GM23338 (cell line): ENCODE data around the gene GPR183.

Source experiments
- CTCF ChIP-seq, 2 experiments: fragments of 200-600 bp in 1 of 2; sonication (generic) in 1 of 2; conservative IDR thresholded peaks; 2 replicates each; pipeline versions ENCODE4 v1.5.1 to v1.6.1; 2016 to 2017; ENCODE audit warnings: antibody characterized with exemption in 2 of 2, low read depth in 2 of 2, mild to moderate bottlenecking in 2 of 2, moderate library complexity in 1 of 2
- EZH2 ChIP-seq: fragments of 200-600 bp; sonication (generic); IDR thresholded peaks from one replicate; pipeline ENCODE4 v1.8.0; 2017; ENCODE audit warnings: antibody characterized with exemption, mild to moderate bottlenecking, low read depth; ENCODE audit not compliant: unreplicated experiment
- EZH2phosphoT487 ChIP-seq: fragments of 200-600 bp; sonication (generic); IDR thresholded peaks from one replicate; pipeline ENCODE4 v1.8.1; 2018; ENCODE audit warnings: antibody characterized with exemption; ENCODE audit not compliant: unreplicated experiment
- POLR2AphosphoS5 ChIP-seq: IDR thresholded peaks from 2 replicates; pipeline ENCODE4 v1.6.1; 2016; ENCODE audit warnings: antibody characterized with exemption, low read depth
- STAT1 ChIP-seq: IDR thresholded peaks from one replicate; pipeline ENCODE4 v1.6.1; 2016; ENCODE audit warnings: antibody characterized with exemption; ENCODE audit not compliant: unreplicated experiment
- ZNF331 ChIP-seq: fragments of 250-450 bp; sonication (Bioruptor Pico); IDR thresholded peaks from 2 replicates; pipeline ENCODE4 v1.5.0; 2020; ENCODE audit warnings: low read depth, mild to moderate bottlenecking, moderate library complexity
- ZNF462 ChIP-seq: fragments of 250-450 bp; sonication (Bioruptor Pico); IDR thresholded peaks from 2 replicates; pipeline ENCODE4 v1.5.0; 2020; ENCODE audit warnings: mild to moderate bottlenecking, moderate library complexity
- TF ChIP-seq, protein P1 (sequence below): IDR thresholded peaks from 2 replicates; pipeline ENCODE4 v1.6.1; 2016; ENCODE audit warnings: antibody characterized with exemption
- TF ChIP-seq, protein P2 (sequence below): IDR thresholded peaks from one replicate; pipeline ENCODE4 v1.6.1; 2018; ENCODE audit warnings: antibody characterized with exemption; ENCODE audit not compliant: unreplicated experiment

- TF ChIP-seq CTCF (conservative IDR thresholded peaks at IDR 0.05; ENCODE audit: low read depth in 2 of 2): no peak
- TF ChIP-seq EZH2: no peak
- TF ChIP-seq EZH2phosphoT487: no peak
- TF ChIP-seq, protein P1, sequence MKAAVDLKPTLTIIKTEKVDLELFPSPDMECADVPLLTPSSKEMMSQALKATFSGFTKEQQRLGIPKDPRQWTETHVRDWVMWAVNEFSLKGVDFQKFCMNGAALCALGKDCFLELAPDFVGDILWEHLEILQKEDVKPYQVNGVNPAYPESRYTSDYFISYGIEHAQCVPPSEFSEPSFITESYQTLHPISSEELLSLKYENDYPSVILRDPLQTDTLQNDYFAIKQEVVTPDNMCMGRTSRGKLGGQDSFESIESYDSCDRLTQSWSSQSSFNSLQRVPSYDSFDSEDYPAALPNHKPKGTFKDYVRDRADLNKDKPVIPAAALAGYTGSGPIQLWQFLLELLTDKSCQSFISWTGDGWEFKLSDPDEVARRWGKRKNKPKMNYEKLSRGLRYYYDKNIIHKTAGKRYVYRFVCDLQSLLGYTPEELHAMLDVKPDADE: no peak
- TF ChIP-seq POLR2AphosphoS5: no peak
- TF ChIP-seq, protein P2, sequence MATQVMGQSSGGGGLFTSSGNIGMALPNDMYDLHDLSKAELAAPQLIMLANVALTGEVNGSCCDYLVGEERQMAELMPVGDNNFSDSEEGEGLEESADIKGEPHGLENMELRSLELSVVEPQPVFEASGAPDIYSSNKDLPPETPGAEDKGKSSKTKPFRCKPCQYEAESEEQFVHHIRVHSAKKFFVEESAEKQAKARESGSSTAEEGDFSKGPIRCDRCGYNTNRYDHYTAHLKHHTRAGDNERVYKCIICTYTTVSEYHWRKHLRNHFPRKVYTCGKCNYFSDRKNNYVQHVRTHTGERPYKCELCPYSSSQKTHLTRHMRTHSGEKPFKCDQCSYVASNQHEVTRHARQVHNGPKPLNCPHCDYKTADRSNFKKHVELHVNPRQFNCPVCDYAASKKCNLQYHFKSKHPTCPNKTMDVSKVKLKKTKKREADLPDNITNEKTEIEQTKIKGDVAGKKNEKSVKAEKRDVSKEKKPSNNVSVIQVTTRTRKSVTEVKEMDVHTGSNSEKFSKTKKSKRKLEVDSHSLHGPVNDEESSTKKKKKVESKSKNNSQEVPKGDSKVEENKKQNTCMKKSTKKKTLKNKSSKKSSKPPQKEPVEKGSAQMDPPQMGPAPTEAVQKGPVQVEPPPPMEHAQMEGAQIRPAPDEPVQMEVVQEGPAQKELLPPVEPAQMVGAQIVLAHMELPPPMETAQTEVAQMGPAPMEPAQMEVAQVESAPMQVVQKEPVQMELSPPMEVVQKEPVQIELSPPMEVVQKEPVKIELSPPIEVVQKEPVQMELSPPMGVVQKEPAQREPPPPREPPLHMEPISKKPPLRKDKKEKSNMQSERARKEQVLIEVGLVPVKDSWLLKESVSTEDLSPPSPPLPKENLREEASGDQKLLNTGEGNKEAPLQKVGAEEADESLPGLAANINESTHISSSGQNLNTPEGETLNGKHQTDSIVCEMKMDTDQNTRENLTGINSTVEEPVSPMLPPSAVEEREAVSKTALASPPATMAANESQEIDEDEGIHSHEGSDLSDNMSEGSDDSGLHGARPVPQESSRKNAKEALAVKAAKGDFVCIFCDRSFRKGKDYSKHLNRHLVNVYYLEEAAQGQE: no peak
- TF ChIP-seq ZNF331 (CRISPR knock-in tag): no peak
- TF ChIP-seq STAT1: no peak
- no peak for TF ChIP-seq ZNF462 (CRISPR knock-in tag)
Observed at GRCh38 chr13:99299256-99299919, 7.8 kb downstream of the GPR183 start.
